GM12878 (cell line): ENCODE measurements around the gene PIMREG. TPM values are rescaled to one million over a fixed set of nuclear protein-coding genes. Genes with fewer than 3 reads are reported as not detected.

Experiments
- ATAC-seq: fragments of 200-7000 bp; cut with Tn5 transposase; 3 replicates; pipeline ENCODE4 v1.9.1; 2020; ENCODE audit warnings: mild to moderate bottlenecking, moderate library complexity
- BruUV-seq: library from RNA; stranded (reverse); fragments of 400-500 nt; replicated peaks from 2 replicates; lab custom pipeline; 2021; lab: Mats Ljungman, UMichigan
- CTCF ChIA-PET: fragments of 300-600 bp; sonication (Branson Sonifier 250); formaldehyde crosslinking; extraction: SDS; loops from one replicate; lab custom pipeline; 2021; ENCODE audit warnings: inconsistent platforms; lab: Yijun Ruan, JAX
- POLR2A ChIA-PET: fragments of 350-600 bp; formaldehyde crosslinking; extraction: SDS; loops from one replicate; lab custom pipeline; 2021; ENCODE audit warnings: inconsistent platforms; lab: Charles Lee
- RAD21 ChIA-PET: fragments of 300-600 bp; sonication (Branson Sonifier 250); formaldehyde crosslinking; loops from one replicate; lab custom pipeline; 2023; ENCODE audit warnings: antibody characterized with exemption; ENCODE audit not compliant: unreplicated experiment; lab: Charles Lee
- SMC1A ChIA-PET: fragments of 300-600 bp; sonication (Branson Sonifier 250); formaldehyde crosslinking; loops from one replicate; lab custom pipeline; 2023; ENCODE audit not compliant: unreplicated experiment, uncharacterized antibody; lab: Charles Lee
- DNase-seq: peaks from one replicate; pipeline ENCODE4 v3.0.0-alpha.2; 2011; ENCODE audit warnings: low read depth, low spot score
- FAIRE-seq: peaks from 3 replicates; lab custom pipeline; 2011; peaks lifted over from hg19 to GRCh38; lab: Jason Lieb, UNC
- H2AFZ ChIP-seq: 2 replicates; pipeline ENCODE4 v1.6.0; 2011; ENCODE audit warnings: low read depth, low read length, control low read depth; ENCODE audit not compliant: control insufficient read depth
- H3K27ac ChIP-seq: 2 replicates; pipeline ENCODE4 v1.5.1; 2011; ENCODE audit warnings: control low read depth; ENCODE audit not compliant: control insufficient read depth, insufficient read depth
- H3K27me3 ChIP-seq, 2 experiments: replicated peaks in 1 of 2; 2 replicates each; pipeline versions ENCODE4 v1.6.0 to v1.6.1; 2011; ENCODE audit warnings: low read length in 1 of 2; ENCODE audit not compliant: control insufficient read depth in 2 of 2, insufficient read depth in 2 of 2
- H3K36me3 ChIP-seq, 2 experiments: 2 replicates each; pipeline ENCODE4 v1.5.1; 2011; ENCODE audit warnings: low read length in 1 of 2; ENCODE audit not compliant: control insufficient read depth in 2 of 2, insufficient read depth in 2 of 2
- H3K4me1 ChIP-seq: 2 replicates; pipeline ENCODE4 v1.6.1; 2011; ENCODE audit warnings: mild to moderate bottlenecking, low read length, moderate library complexity, mixed read lengths; ENCODE audit not compliant: control insufficient read depth, insufficient read depth
- H3K4me2 ChIP-seq: 2 replicates; pipeline ENCODE4 v1.6.0; 2011; ENCODE audit warnings: control low read depth; ENCODE audit not compliant: control insufficient read depth, insufficient read depth
- H3K4me3 ChIP-seq: fragments of 200-600 bp; sonication (generic); 2 replicates; pipeline ENCODE4 v1.5.1; 2016
- H3K79me2 ChIP-seq: 2 replicates; pipeline ENCODE4 v1.6.0; 2011; ENCODE audit warnings: low read length; ENCODE audit not compliant: control insufficient read depth, insufficient read depth
- H3K9ac ChIP-seq: 2 replicates; pipeline ENCODE4 v1.8.0; 2011; ENCODE audit warnings: low read length, control low read depth, mixed read lengths; ENCODE audit not compliant: control insufficient read depth, insufficient read depth
- H3K9me3 ChIP-seq: replicated peaks from 3 replicates; pipeline ENCODE4 v1.5.1; 2011; ENCODE audit warnings: mild to moderate bottlenecking, low read length; ENCODE audit not compliant: control insufficient read depth, insufficient read depth
- H4K20me1 ChIP-seq: 2 replicates; pipeline ENCODE4 v1.6.0; 2011; ENCODE audit not compliant: control insufficient read depth, insufficient read depth
- BCL11A ChIP-seq: IDR thresholded peaks from 2 replicates; pipeline ENCODE4 v1.6.1; 2011; ENCODE audit warnings: low read depth, low read length
- CBFB ChIP-seq: IDR thresholded peaks from 2 replicates; pipeline ENCODE4 v1.6.1; 2016; ENCODE audit warnings: antibody characterized with exemption, low read depth
- CHD4 ChIP-seq: fragments of 200-600 bp; sonication (generic); IDR thresholded peaks from 2 replicates; pipeline ENCODE4 v1.6.1; 2016; ENCODE audit warnings: mild to moderate bottlenecking
- EZH2 ChIP-seq: IDR thresholded peaks from 2 replicates; pipeline ENCODE4 v1.6.1; 2012; ENCODE audit warnings: low read depth, mild to moderate bottlenecking, control low read depth, inconsistent platforms, low read length, borderline replicate concordance; ENCODE audit not compliant: control insufficient read depth
- JUND ChIP-seq: IDR thresholded peaks from 2 replicates; pipeline ENCODE4 v1.6.1; 2012; ENCODE audit warnings: low read depth, mild to moderate bottlenecking, low read length, improper control_type of control experiment, moderate library complexity
- MEF2B ChIP-seq: fragments of 450-650 bp; IDR thresholded peaks from 2 replicates; pipeline ENCODE4 v1.6.1; 2018; ENCODE audit warnings: mild to moderate bottlenecking, moderate library complexity; ENCODE audit not compliant: partially characterized antibody, poor library complexity, severe bottlenecking
- MYC ChIP-seq: IDR thresholded peaks from 2 replicates; pipeline ENCODE4 v1.6.1; 2011; ENCODE audit warnings: mild to moderate bottlenecking, low read length, moderate library complexity, inconsistent platforms; ENCODE audit not compliant: insufficient read depth, insufficient replicate concordance, insufficient read length, severe bottlenecking
- NRF1 ChIP-seq: conservative IDR thresholded peaks from 2 replicates; pipeline ENCODE4 v1.6.1; 2011; ENCODE audit warnings: mild to moderate bottlenecking, low read depth, low read length, improper control_type of control experiment
- RBBP5 ChIP-seq: fragments of 200-600 bp; sonication (generic); conservative IDR thresholded peaks from 2 replicates; pipeline ENCODE4 v1.6.1; 2016
- SRF ChIP-seq, 2 experiments: IDR thresholded peaks; 2 replicates each; pipeline ENCODE4 v1.6.1; 2011; ENCODE audit warnings: low read depth in 2 of 2, low read length in 2 of 2, mild to moderate bottlenecking in 1 of 2, moderate library complexity in 1 of 2
- TARDBP ChIP-seq: IDR thresholded peaks from 2 replicates; pipeline ENCODE4 v1.6.1; 2016; ENCODE audit warnings: borderline replicate concordance
- WGBS: methylation state at CpG from one replicate; pipeline ENCODE4 v1.1.6; 2016; ENCODE audit warnings: low lambda C conversion rate; ENCODE audit not compliant: insufficient replicate concordance, insufficient coverage; ENCODE audit errors: missing lambda C conversion rate; 5-methylcytosine and 5-hydroxymethylcytosine counted together
- in situ Hi-C: fragments of 300-500 bp; cut with MboI; formaldehyde crosslinking; loops from 9 replicates; pipeline ENCODE4 v1.14.3; 2018; ENCODE audit warnings: mixed read lengths
- intact Hi-C: fragments of 100-400 bp; cut with micrococcal nuclease; formaldehyde crosslinking; loops from one replicate; pipeline ENCODE4 v1.14.2; 2022; ENCODE audit not compliant: unreplicated experiment
- polyA plus RNA-seq, 11 experiments: library from polyadenylated mRNA; depleted of rRNA in 4 of 11; unstranded in 6 of 11; stranded (reverse) in 5 of 11; fragments of >200 nt; fragmentation: Nextera tagmentation in 4 of 11; fragmentation: Illumina TruSeq in 1 of 11; extraction: Ambion mirVana in 4 of 11; extraction: Trizol in 1 of 11; gene quantifications; 1 replicate in 1 of 11; 2 replicates in 10 of 11; pipeline versions ENCODE4 v1.2.1 to v1.2.3, GENCODE V29; 2011 to 2016; ENCODE audit warnings: inconsistent platforms in 2 of 11, missing spikeins in 2 of 11, low read depth in 1 of 11
- total RNA-seq, 4 experiments: library from RNA; depleted of rRNA in 3 of 4; stranded (reverse); fragments of >200 nt in 3 of 4; fragmentation: Illumina TruSeq in 1 of 4; extraction: Trizol in 1 of 4; gene quantifications; 2 replicates each; pipeline versions ENCODE4 v1.2.1 to v1.2.3, GENCODE V29; 2013 to 2021
- TF ChIP-seq, protein P1 (sequence below): fragments of 450-650 bp; IDR thresholded peaks from 2 replicates; pipeline ENCODE4 v1.6.1; 2017; ENCODE audit warnings: mild to moderate bottlenecking, moderate library complexity
- TF ChIP-seq, protein P2 (sequence below): fragments of 450-650 bp; IDR thresholded peaks from 2 replicates; pipeline ENCODE4 v1.6.1; 2016; ENCODE audit warnings: mild to moderate bottlenecking
- TF ChIP-seq, protein P3 (sequence below): fragments of 450-650 bp; IDR thresholded peaks from 2 replicates; pipeline ENCODE4 v1.6.1; 2014; ENCODE audit warnings: mild to moderate bottlenecking
- TF ChIP-seq, protein P4 (sequence below): IDR thresholded peaks from 2 replicates; pipeline ENCODE4 v1.6.1; 2012; ENCODE audit warnings: low read depth, low read length, improper control_type of control experiment

The PIMREG gene
- total and polyA plus RNA-seq, 10 of the 15 experiments (the other 5 are each of a cell fraction or from before 2014, with no cell fraction given) = 2.8 to 35.8 (median 25.2) TPM

DNA sequence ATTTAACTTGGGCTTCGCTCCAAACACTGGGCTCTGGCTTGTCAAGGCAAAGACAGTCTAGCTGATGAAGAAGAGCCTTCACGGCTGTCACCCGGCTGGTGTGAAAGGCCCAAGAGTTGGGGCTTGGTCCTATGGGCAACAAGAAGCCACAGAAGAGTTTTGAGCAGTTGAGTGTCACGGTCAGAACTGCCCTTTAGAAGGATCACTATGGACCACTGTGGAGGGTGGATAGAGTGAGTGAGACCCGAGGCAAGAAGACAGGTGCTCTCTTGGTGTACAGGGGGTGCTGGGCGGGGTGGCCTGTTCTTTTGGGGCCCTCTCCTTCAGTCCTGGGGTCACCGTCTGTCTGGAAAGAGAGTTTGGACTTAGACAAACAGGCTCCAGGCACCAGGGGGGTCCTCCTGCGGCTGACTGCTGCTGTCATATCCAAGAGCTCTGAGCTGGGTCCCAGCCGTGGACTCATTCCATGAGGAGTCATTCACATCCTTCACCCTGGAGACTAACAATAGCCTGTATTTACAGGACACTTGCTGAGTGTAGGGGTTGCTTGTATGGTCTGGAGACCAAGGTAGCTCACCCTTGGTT, 2.4 kb downstream of the PIMREG start:
- DNase-seq (no peak), ATAC-seq (no peak), FAIRE-seq (no peak)
- in situ Hi-C loops = no loop called here
- Histone ChIP-seq H2AFZ (no peak overlapping the region), H3K4me3 (no peak overlapping the region), H4K20me1 (no peaks in the 10 kb centered on the region), H3K4me2 (no peak overlapping the region), H3K9me3 (no peaks in the 10 kb centered on the region), H3K4me1 (peaks cover 25% of the 10 kb centered on the region), H3K79me2 (no peaks in the 10 kb centered on the region), H3K9ac (no peak overlapping the region), H3K27me3 (no peaks in the 10 kb centered on the region), H3K27ac (no peak overlapping the region), H3K36me3 (peaks cover 0 to 3% of the 10 kb centered on the region in 2 experiments; a peak in 1 of 4 replicates)
- 86% methylated on average over 9 of the region's 9 CpGs for WGBS
- intact Hi-C loops = no loop called here
- POLR2A ChIA-PET = no interaction called here
- BruUV-seq = no TSS peak
- RAD21 ChIA-PET = no interaction called here
- CTCF ChIA-PET = interaction anchor here (0.7 to 2.2 kb wide), 4 partner anchors 10 to 862 kb away, joined by 3 to 8 read pairs (median 4); partner anchors contain the start of gene NLRP1
- SMC1A ChIA-PET = no interaction called here
- no peak for TF ChIP-seq NRF1
- TF ChIP-seq, protein P1, sequence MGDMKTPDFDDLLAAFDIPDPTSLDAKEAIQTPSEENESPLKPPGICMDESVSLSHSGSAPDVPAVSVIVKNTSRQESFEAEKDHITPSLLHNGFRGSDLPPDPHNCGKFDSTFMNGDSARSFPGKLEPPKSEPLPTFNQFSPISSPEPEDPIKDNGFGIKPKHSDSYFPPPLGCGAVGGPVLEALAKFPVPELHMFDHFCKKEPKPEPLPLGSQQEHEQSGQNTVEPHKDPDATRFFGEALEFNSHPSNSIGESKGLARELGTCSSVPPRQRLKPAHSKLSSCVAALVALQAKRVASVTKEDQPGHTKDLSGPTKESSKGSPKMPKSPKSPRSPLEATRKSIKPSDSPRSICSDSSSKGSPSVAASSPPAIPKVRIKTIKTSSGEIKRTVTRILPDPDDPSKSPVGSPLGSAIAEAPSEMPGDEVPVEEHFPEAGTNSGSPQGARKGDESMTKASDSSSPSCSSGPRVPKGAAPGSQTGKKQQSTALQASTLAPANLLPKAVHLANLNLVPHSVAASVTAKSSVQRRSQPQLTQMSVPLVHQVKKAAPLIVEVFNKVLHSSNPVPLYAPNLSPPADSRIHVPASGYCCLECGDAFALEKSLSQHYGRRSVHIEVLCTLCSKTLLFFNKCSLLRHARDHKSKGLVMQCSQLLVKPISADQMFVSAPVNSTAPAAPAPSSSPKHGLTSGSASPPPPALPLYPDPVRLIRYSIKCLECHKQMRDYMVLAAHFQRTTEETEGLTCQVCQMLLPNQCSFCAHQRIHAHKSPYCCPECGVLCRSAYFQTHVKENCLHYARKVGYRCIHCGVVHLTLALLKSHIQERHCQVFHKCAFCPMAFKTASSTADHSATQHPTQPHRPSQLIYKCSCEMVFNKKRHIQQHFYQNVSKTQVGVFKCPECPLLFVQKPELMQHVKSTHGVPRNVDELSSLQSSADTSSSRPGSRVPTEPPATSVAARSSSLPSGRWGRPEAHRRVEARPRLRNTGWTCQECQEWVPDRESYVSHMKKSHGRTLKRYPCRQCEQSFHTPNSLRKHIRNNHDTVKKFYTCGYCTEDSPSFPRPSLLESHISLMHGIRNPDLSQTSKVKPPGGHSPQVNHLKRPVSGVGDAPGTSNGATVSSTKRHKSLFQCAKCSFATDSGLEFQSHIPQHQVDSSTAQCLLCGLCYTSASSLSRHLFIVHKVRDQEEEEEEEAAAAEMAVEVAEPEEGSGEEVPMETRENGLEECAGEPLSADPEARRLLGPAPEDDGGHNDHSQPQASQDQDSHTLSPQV = no peak
- TF ChIP-seq BCL11A = no peak
- no peak for TF ChIP-seq JUND
- TF ChIP-seq EZH2 = no peak
- TF ChIP-seq TARDBP = no peak
- TF ChIP-seq RBBP5 = no peak
- no peak for TF ChIP-seq CHD4
- no peak for TF ChIP-seq MEF2B
- TF ChIP-seq, protein P2, sequence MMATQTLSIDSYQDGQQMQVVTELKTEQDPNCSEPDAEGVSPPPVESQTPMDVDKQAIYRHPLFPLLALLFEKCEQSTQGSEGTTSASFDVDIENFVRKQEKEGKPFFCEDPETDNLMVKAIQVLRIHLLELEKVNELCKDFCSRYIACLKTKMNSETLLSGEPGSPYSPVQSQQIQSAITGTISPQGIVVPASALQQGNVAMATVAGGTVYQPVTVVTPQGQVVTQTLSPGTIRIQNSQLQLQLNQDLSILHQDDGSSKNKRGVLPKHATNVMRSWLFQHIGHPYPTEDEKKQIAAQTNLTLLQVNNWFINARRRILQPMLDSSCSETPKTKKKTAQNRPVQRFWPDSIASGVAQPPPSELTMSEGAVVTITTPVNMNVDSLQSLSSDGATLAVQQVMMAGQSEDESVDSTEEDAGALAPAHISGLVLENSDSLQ = no peak
- no peak for TF ChIP-seq MYC
- no peak for TF ChIP-seq SRF (IDR thresholded peaks at IDR 0.05; ENCODE audit: low read depth in 2 of 2, low read length in 2 of 2)
- no peak for TF ChIP-seq CBFB
- TF ChIP-seq, protein P3, sequence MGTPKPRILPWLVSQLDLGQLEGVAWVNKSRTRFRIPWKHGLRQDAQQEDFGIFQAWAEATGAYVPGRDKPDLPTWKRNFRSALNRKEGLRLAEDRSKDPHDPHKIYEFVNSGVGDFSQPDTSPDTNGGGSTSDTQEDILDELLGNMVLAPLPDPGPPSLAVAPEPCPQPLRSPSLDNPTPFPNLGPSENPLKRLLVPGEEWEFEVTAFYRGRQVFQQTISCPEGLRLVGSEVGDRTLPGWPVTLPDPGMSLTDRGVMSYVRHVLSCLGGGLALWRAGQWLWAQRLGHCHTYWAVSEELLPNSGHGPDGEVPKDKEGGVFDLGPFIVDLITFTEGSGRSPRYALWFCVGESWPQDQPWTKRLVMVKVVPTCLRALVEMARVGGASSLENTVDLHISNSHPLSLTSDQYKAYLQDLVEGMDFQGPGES = no peak
- TF ChIP-seq, protein P4, sequence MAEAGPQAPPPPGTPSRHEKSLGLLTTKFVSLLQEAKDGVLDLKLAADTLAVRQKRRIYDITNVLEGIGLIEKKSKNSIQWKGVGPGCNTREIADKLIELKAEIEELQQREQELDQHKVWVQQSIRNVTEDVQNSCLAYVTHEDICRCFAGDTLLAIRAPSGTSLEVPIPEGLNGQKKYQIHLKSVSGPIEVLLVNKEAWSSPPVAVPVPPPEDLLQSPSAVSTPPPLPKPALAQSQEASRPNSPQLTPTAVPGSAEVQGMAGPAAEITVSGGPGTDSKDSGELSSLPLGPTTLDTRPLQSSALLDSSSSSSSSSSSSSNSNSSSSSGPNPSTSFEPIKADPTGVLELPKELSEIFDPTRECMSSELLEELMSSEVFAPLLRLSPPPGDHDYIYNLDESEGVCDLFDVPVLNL = no peak
